ENCODE data around the gene IL1RAP.

Gene IL1RAP

GRCh38 chr3:190620886-190621608, 107.2 kb downstream of the IL1RAP start:
- TF ChIP-seq ZNF8 (CRISPR knock-in tag; IDR thresholded peaks at IDR 0.05) (no peak), ZNF565 (CRISPR knock-in tag; conservative IDR thresholded peaks at IDR 0.05; ENCODE audit: low read depth) (no peak), ZFP30 (CRISPR knock-in tag; IDR thresholded peaks at IDR 0.05) (no peak), TOX (CRISPR knock-in tag; IDR thresholded peaks at IDR 0.05; ENCODE audit: borderline replicate concordance) (no peak), TCF4 (CRISPR knock-in tag; IDR thresholded peaks at IDR 0.05; ENCODE audit: borderline replicate concordance) (no peak), OSR1 (CRISPR knock-in tag; IDR thresholded peaks at IDR 0.05) (no peak)
- ATAC-seq = no peak

GRCh38 chr3:190621927-190622326, 108.0 kb downstream of the IL1RAP start:
- ATAC-seq = no peak
- TF ChIP-seq BACH2 (CRISPR knock-in tag; IDR thresholded peaks at IDR 0.05; ENCODE audit: borderline replicate concordance) (no peak), GLIS3 (CRISPR knock-in tag; IDR thresholded peaks at IDR 0.05) (no peak), CSRNP3 (CRISPR knock-in tag; IDR thresholded peaks at IDR 0.05) (no peak), ZFP3 (CRISPR knock-in tag; IDR thresholded peaks at IDR 0.05) (no peak), ZNF8 (CRISPR knock-in tag; IDR thresholded peaks at IDR 0.05) (no peak), CREB5 (CRISPR knock-in tag; IDR thresholded peaks at IDR 0.05; ENCODE audit: low read depth) (no peak), PPARA (CRISPR knock-in tag; IDR thresholded peaks at IDR 0.05; ENCODE audit: borderline replicate concordance) (no peak), ZNF70 (CRISPR knock-in tag; IDR thresholded peaks at IDR 0.05) (no peak), ISL1 (CRISPR knock-in tag; IDR thresholded peaks at IDR 0.05) (no peak)

- ATAC-seq = no peak
These were observed 110.4 kb downstream of the IL1RAP start for GRCh38 chr3:190624282-190624681.

More at GRCh38 chr3:190624282-190624681, 110.4 kb downstream of the IL1RAP start:
- TF ChIP-seq BACH2 (CRISPR knock-in tag; IDR thresholded peaks at IDR 0.05; ENCODE audit: borderline replicate concordance) = no peak
- TF ChIP-seq RARB (CRISPR knock-in tag; IDR thresholded peaks at IDR 0.05) = no peak
- no peak for TF ChIP-seq ZNF70 (CRISPR knock-in tag; IDR thresholded peaks at IDR 0.05)
- no peak for TF ChIP-seq ZC3H10 (CRISPR knock-in tag; IDR thresholded peaks at IDR 0.05)
- TF ChIP-seq ZFP3 (CRISPR knock-in tag; IDR thresholded peaks at IDR 0.05) = no peak
- TF ChIP-seq POU6F1 (CRISPR knock-in tag; IDR thresholded peaks at IDR 0.05; ENCODE audit: borderline replicate concordance, low read depth) = no peak
- no peak for TF ChIP-seq ZFP30 (CRISPR knock-in tag; IDR thresholded peaks at IDR 0.05)
- TF ChIP-seq ISL1 (CRISPR knock-in tag; IDR thresholded peaks at IDR 0.05) = no peak
- no peak for TF ChIP-seq CSDC2 (CRISPR knock-in tag; IDR thresholded peaks at IDR 0.05)
- no peak for TF ChIP-seq CSRNP3 (CRISPR knock-in tag; IDR thresholded peaks at IDR 0.05)
- TF ChIP-seq TCF4 (CRISPR knock-in tag; IDR thresholded peaks at IDR 0.05; ENCODE audit: borderline replicate concordance) = no peak
- TF ChIP-seq PATZ1 (CRISPR knock-in tag; IDR thresholded peaks at IDR 0.05; ENCODE audit: borderline replicate concordance) = no peak
- TF ChIP-seq SNAI2 (CRISPR knock-in tag; IDR thresholded peaks at IDR 0.05) = no peak
- no peak for TF ChIP-seq TSHZ2 (CRISPR knock-in tag; IDR thresholded peaks at IDR 0.05)

Measured in SK-N-SH treated with all-trans-retinoic acid at 6 μM for 48 hours (cell line).